Suprapubic skin (tissue), 4 donors: ENCODE data around the gene GARIN3. TPM values are rescaled to one million over a fixed set of nuclear protein-coding genes. Genes with fewer than 3 reads are reported as not detected.

ENCODE experiments used
- DNase-seq, 2 donors: peaks; one replicate each; pipeline ENCODE4 v3.0.0-alpha.2; 2019; ENCODE audit warnings: low spot score in 2 of 2
- H3K27ac ChIP-seq: fragments of 200-600 bp; sonication (generic); one replicate; pipeline ENCODE4 v1.5.1; 2019
- H3K27me3 ChIP-seq: fragments of 200-600 bp; sonication (generic); one replicate; pipeline ENCODE4 v1.5.1; 2019
- H3K36me3 ChIP-seq: fragments of 200-600 bp; sonication (generic); one replicate; pipeline ENCODE4 v1.5.1; 2019
- H3K4me1 ChIP-seq: fragments of 200-600 bp; sonication (generic); one replicate; pipeline ENCODE4 v1.5.1; 2019
- H3K4me3 ChIP-seq: fragments of 200-600 bp; sonication (generic); one replicate; pipeline ENCODE4 v1.5.1; 2019; ENCODE audit warnings: mild to moderate bottlenecking
- H3K9me3 ChIP-seq: fragments of 200-600 bp; sonication (generic); one replicate; pipeline ENCODE4 v1.5.1; 2019
- CTCF ChIP-seq, 2 donors: fragments of 200-600 bp in 1 of 2; fragments of 450-650 bp in 1 of 2; sonication (generic) in 1 of 2; IDR thresholded peaks; one replicate each; pipeline ENCODE4 v1.5.1; 2016 to 2019; ENCODE audit warnings: antibody characterized with exemption in 2 of 2, mild to moderate bottlenecking in 1 of 2, moderate library complexity in 1 of 2
- EP300 ChIP-seq: sonication (generic); formaldehyde crosslinking; IDR thresholded peaks from one replicate; pipeline ENCODE4 v1.6.1; 2017; ENCODE audit warnings: antibody characterized with exemption
- POLR2A ChIP-seq, 2 donors: fragments of 450-650 bp; IDR thresholded peaks; one replicate each; pipeline ENCODE4 v1.6.1; 2017; ENCODE audit warnings: antibody characterized with exemption in 2 of 2, mild to moderate bottlenecking in 2 of 2, moderate library complexity in 2 of 2
- POLR2AphosphoS5 ChIP-seq, 3 donors: sonication (generic); formaldehyde crosslinking; IDR thresholded peaks; one replicate each; pipeline ENCODE4 v1.6.1; 2017; ENCODE audit warnings: antibody characterized with exemption in 3 of 3
- WGBS: methylation state at CpG from one replicate; pipeline ENCODE4 v1.1.5; 2018; 5-methylcytosine and 5-hydroxymethylcytosine counted together
- total RNA-seq, 4 donors: library from RNA; depleted of rRNA; stranded (reverse); fragments of >200 nt; gene quantifications; one replicate each; pipeline ENCODE4 v1.1.0, GENCODE V29; 2016

The GARIN3 gene
- total RNA-seq, 4 donors from 2014 or later = not detected

GRCh38 chr5:157155297-157155696 is 10.8 kb downstream of the GARIN3 start:
- H3K4me1 ChIP-seq = no peaks in the 10 kb centered on the region
- DNase-seq = no peak
- no peak overlapping the region for H3K27ac ChIP-seq
- WGBS = 83% methylated on average over 3 of the region's 3 CpGs
- H3K9me3 ChIP-seq = no peaks in the 10 kb centered on the region
- no peaks in the 10 kb centered on the region for H3K27me3 ChIP-seq
- TF ChIP-seq POLR2A (IDR thresholded peaks at IDR 0.05) (no peak), EP300 (no peak), CTCF (IDR thresholded peaks at IDR 0.05) (no peak), POLR2AphosphoS5 (IDR thresholded peaks at IDR 0.05) (no peak)
- no peak overlapping the region for H3K4me3 ChIP-seq
- no peaks in the 10 kb centered on the region for H3K36me3 ChIP-seq

- H3K27ac ChIP-seq = no peak overlapping the region
- peaks cover 2% of the 10 kb centered on the region for H3K4me1 ChIP-seq
- no peaks in the 10 kb centered on the region for H3K27me3 ChIP-seq
- H3K4me3 ChIP-seq = no peak overlapping the region
- H3K36me3 ChIP-seq = no peaks in the 10 kb centered on the region
- no peaks in the 10 kb centered on the region for H3K9me3 ChIP-seq
- 73% methylated on average over 3 of the region's 3 CpGs for WGBS
- TF ChIP-seq EP300 (no peak), POLR2AphosphoS5 (IDR thresholded peaks at IDR 0.05) (no peak), POLR2A (IDR thresholded peaks at IDR 0.05) (no peak), CTCF (IDR thresholded peaks at IDR 0.05) (no peak)
- no peak for DNase-seq
Measured at GRCh38 chr5:157150995-157151394, 15.1 kb downstream of the GARIN3 start.

GRCh38 chr5:157148734-157149615 is 17.1 kb downstream of the GARIN3 start:
- peak; percentile 63 to 83 for TF ChIP-seq CTCF (IDR thresholded peaks at IDR 0.05)
- TF ChIP-seq POLR2A (IDR thresholded peaks at IDR 0.05) = no peak
- no peak for TF ChIP-seq EP300
- H3K4me3 ChIP-seq = no peak overlapping the region
- DNase-seq = peak in 1 of 2 donors; percentile 73
- peaks cover 2% of the 10 kb centered on the region for H3K4me1 ChIP-seq
- H3K27me3 ChIP-seq = no peaks in the 10 kb centered on the region
- no peaks in the 10 kb centered on the region for H3K36me3 ChIP-seq
- WGBS = 74% methylated on average over 14 of the region's 14 CpGs
- no peaks in the 10 kb centered on the region for H3K9me3 ChIP-seq
- H3K27ac ChIP-seq = no peak overlapping the region

GRCh38 chr5:157143127-157143971 is 22.7 kb downstream of the GARIN3 start:
- Histone ChIP-seq H3K27ac (peak overlapping the region; percentile 94), H3K27me3 (no peaks in the 10 kb centered on the region), H3K4me1 (peaks cover 17% of the 10 kb centered on the region), H3K4me3 (peak overlapping the region; percentile 77), H3K36me3 (peaks cover 3% of the 10 kb centered on the region), H3K9me3 (no peaks in the 10 kb centered on the region)
- WGBS = 15% methylated on average over 33 of the region's 33 CpGs
- DNase-seq = peak; percentile 72 to 83
- TF ChIP-seq EP300 (no peak), POLR2AphosphoS5 (IDR thresholded peaks at IDR 0.05) (no peak), CTCF (IDR thresholded peaks at IDR 0.05) (no peak), POLR2A (IDR thresholded peaks at IDR 0.05) (no peak)
